ENCODE data around the gene CTSK.

CTSK gene

GRCh38 chr1:150751443-150751842 lies 56.6 kb downstream of the CTSK start:
- no peak for DNase-seq

- no peak for DNase-seq
These were observed 58.2 kb downstream of the CTSK start for GRCh38 chr1:150749720-150750311.

GRCh38 chr1:150748878-150749719 lies 59.0 kb downstream of the CTSK start:
- no peak for DNase-seq
